ENCODE measurements around the gene ZNF74.
"Not testable (repeated sequence)": the region's sequence is repeated elsewhere in the genome, so short reads cannot be mapped to it uniquely, and the experiment has no call there.

The ZNF74 gene

DNA sequence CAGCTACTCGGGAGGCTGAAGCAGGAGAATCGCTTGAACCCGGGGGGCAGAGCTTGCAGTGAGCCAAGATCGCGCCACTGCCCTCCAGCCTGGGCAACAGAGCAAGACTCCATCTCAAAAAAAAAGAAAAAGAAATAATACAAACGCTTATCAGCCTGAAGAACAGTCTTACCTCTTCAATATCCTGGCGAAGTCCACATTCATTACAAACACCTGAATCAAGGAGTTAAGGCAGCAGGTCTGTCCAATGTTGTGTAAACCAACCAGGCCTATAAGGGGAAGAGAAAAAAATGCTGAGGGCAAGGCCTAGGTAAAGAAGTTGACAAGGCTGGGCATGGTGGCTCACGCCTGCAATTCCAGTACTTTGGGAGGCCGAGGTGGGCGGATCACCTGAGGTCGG is 17.0 kb upstream of the ZNF74 start:
- not testable (repeated sequence) for FAIRE-seq

DNA sequence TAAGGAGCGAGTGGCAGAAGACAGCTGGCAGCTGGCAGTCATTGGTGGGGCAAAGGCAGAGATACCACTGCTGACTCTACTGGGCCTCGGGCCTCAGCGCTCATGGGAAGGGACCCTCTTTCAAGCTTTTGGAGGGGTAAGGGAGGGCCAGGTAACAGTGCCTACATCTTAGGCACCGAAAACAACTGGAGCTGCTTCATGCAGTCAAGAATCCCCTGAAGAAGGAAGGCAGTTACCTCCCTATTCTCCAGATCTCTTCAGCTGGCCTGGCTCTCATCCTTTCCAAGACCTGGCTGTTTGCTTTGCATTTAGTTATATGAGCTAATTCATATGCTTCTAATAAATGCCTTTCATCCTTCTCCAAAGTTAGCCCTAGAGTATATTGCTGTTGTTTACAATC is 15.8 kb upstream of the ZNF74 start:
- no peak for FAIRE-seq

DNA sequence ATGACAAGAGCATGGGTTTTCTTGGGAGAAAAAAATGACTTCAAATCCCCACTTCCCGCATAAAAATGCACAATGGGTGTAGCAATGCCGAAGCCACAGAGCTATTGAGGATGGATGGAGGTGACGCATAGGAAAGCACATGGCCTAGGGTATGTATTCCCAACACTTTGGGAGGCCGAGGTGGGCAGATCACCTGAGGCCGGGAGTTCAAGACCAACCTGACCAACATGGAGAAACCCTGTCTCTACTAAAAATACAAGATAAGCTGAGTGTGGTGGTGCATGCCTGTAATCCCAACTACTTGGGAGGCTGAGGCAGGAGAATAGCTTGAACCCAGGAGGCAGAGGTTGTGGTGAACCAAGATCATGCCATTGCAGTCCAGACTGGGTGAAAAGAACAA is 15.3 kb upstream of the ZNF74 start:
- FAIRE-seq = not testable (repeated sequence)

DNA sequence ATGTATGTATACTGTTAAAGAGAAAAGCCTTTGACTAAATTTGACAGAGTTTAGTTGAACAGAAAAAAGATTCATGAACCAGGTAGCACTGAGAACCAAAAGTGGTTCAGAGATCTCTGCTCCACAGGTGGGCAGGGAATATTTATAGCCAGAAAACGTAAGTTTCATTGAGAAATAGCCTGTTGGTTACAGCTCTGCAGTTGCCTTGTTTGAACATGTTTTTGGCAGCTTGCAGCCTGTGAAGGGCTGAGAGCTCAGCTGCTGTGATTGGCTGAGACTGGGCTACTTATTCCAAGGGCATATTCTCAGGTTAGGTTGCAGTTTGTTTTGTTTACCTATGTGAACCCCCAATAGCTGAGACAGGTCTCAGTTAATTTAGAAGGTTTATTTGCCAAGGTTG is 13.5 kb upstream of the ZNF74 start:
- no peak for FAIRE-seq

DNA sequence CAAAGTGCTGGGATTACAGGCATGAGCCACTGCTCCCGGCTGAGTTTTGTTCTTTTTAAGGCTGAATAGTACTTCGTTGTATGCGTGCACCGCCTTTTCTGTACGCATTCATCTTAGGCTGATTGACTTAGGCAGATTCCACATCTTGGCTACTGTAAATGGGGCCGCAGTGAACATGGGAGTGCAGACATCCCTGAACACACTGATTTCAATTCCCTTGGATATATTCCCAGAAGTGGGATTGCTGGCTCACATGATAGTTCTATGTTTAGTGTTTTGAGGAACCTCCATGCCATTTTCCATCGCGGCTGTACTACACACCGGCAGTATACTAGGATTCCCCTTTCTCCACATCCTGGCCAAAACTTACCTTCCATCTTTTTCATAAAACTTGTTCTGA is 10.4 kb upstream of the ZNF74 start:
- FAIRE-seq = no peak

DNA sequence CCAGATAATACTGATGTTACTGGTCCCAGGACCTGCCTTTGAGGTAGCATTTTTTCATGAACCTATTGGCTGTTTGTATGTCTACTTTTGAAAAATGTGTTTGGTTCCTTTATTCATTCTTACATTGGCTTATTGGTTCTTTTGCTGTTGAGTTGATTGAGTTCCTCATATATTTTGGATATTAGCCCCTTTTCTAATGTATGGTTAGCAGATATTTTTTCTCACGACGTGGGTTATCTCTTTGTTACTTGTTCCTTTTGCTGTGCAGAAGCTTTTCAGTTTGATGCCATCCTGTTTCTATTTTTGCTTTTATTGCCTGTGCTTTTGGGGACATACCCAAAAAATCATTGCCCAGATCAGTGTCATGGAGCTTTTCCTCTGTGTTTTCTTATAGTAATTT is 9.8 kb upstream of the ZNF74 start:
- no peak for FAIRE-seq

DNA sequence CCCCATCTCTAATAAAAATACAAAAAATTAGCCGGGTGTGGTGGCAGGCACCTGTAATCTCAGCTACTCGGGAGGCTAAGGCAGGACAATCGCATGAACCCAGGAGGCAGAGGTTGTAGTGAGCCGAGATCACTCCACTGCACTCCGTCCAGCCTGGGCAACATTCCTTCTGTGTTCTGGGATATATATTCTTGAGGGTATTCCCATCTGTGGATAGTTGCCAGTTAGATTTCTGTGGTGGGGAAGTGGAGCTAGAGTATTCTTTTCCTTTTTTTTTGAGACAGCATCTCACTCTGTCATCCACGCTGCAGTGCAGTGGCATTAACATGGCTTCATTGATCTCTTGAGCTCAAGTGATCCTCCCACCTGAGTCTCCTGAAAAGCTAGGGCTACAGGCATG is 9.1 kb upstream of the ZNF74 start:
- FAIRE-seq = no peak

DNA sequence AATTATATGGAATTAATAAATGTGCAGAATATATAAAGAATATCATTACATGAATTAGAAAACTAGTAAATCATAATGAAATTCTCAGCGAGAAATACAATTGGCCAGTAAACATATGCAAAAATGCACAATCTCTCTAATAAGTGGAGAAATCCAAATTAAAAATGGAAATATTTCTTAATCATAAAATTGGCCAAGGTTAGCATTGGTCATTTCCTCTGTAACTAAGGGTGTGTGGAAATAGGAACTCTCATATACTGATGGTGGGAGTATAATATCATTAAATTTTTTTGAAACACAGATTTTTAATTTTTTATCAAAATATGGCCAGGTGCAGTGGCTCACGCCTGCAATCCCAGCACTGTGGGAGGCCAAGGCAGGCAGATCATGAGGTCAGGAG is 7.6 kb upstream of the ZNF74 start:
- no peak for FAIRE-seq

DNA sequence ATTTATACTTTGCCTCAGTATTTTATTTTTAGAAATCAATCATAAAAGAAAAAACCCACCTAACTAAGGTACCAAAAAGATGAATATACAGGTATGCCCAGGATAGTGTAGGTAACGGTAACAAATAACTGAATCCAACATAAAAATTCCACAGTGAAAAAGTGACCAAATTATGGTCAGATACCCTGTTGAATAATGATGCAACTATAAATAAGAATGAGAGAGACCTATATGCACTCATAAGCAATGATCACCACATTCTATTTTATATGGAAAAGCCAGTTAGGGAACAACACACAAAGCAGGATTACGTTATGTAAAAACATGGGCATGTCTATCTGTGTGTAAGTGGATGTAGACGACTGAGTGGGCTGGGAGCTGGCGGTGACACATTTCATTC is 7.0 kb upstream of the ZNF74 start:
- FAIRE-seq = no peak

DNA sequence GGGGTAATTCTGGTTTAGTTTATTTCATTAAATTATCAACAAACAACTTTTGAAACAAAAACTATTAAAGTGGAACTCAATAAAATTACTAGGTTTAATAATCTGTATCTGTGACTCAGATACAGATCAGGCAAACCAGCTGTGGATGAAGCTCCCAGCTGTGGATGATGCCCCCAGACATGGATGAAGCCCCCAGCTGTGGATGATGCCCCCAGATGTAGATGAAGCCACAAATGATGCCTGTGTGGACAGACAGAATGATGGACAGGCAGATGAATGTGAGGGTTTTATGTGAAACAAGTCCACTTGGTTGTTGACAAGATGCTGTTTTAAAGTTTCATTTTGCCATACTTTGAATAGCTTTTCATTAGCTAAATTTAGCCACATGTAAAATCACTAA is 5.8 kb upstream of the ZNF74 start:
- no peak for FAIRE-seq

DNA sequence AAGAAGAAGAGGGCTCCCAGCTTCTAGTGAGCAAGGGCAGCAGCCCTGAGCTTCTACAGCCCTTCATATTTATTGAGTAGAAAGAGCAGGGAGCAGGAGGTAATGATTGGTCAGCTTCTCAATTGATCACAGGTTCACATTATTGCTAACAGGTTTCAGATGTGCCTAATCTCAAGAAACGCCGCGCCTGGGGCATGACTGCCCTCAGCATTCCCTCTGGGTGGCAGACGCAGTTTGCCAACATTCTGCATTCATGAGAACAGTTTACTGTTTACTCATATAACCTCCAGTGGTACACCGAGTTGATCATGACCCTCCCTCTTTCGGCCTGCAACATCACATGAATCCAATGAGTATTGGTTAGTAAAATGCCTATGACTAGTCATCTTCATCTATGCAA is 4.7 kb upstream of the ZNF74 start:
- FAIRE-seq = no peak

DNA sequence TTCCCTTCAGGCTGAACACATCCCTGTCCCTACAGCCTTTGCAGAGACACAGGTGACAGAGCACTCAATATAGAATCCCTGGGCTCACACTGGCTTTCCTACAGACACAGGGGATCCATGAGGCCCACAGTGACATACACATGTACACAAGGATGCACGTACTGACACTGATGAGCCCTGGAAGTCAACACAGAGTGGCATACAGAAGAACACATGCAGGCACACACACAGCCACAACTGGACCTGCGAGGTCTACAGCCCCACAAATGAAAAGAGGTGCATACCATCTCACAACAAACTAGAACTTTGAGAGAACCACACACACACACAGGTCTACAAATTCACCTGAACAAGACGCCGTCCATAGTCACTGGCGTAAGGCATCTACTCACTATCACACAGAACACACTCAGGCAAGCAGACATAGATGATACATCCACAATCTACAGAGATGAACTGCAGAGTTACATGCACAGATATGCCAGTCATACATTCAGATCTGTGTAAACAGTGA is 3.5 kb upstream of the ZNF74 start:
- no peak for FAIRE-seq

DNA sequence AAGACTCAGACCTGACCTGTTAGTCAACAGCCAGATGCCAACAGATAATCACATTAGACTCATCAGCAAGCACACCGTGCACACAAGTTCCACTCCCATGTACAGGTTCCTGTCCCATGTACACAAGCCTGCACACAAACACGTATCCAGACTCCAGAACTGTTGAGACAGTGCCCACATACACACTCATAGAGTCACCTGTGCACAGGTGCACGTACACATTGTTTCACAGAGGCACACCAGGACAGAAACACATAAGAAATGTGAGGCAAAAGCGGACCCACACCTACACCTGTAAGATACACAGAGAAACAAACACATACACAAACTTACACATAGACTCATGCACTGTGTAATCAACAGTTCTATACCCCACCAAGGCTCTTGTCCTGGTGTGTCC is 2.7 kb upstream of the ZNF74 start:
- no peak for FAIRE-seq

DNA sequence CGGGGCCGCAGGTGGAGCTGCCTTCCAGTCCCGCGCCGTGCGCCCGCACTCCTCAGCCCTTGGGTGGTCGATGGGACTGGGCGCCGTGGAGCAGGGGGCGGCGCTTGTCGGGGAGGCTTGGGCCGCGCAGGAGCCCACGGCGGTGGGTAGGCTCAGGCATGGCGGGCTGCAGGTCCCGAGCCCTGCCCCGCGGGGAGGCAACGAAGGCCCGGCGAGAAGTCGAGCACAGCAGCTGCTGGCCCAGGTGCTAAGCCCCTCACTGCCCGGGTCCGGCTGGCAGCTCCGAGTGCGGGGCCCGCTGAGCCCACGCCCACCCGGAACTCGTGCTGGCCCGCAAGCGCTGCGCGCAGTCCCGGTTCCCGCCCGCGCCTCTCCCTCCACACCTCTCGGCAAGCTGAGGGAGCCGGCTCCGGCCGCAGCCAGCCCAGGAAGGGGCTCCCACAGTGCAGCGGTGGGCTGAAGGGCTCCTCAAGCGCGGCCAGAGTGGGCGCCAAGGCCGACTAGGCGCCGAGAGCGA is 1.5 kb upstream of the ZNF74 start:
- not testable (repeated sequence) for FAIRE-seq

DNA sequence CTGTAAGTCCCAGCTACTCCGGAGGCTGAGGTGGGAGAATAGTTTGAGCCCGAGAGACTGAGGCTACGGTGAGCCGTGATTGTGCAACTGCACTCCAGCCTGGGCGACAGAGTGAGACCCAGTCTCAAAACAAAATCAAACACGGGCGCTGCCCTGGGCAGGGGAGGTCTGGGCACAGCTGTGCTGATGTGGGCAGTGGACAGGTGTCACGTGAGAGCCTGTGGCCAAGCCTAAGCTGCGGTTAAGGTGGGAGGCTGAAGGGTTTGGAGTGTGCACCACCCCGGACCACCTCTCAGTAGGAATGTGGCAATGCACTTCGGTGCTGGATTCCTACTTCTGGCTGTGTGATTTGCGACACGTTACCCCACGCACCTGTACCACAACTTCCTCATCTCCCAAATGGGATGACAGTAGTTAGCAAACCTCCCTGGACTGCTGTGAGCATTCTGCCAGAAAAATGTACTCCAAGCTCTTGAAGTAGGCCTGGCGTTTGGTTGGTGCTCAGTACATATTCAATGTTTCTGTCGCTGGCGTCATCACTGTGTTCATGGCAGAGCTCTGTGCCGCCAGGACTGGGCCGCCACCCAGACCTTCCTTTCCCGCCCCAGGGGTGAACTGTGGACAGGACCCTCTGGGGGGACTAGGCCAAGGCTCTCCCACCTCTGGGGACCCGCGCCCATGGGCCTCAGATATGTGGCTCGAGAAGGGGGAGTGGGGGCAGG is 807 bp upstream of the ZNF74 start:
- no peak for FAIRE-seq

DNA sequence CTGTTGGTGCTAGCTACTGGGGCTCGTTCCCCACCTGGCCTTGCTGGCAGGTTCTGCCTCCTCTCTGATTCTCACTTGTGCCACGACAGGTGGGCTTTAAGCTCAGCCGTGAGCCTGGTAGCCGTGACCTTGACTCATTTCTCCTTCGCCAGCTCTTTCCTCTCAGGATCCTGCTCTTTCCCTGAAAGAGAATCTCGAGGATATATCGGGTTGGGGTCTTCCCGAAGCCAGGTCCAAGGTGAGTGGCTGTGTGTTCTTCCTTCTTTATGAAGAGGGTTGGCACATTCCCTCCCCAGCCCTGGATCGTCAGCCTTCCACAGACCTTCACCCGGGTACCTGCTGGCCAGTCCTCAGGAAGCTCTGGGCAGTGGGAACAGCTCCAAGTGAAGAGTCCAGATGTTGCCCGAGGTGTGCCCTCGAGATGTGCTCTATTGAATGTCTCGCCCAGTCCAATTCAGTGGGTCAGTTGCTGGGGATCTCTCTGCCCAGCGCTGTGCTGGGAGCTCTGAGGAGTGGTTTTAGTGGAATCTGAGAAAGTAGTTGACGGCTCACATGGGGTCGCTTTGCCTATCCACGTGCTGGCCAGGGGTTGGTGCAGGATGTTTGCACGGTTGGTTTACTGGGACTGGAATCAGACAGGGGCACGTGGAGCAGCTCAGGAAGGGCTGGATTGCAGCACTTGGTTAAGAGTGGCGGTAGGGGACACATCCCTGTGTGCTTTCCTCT is 1.4 kb downstream of the ZNF74 start:
- no peak for FAIRE-seq

DNA sequence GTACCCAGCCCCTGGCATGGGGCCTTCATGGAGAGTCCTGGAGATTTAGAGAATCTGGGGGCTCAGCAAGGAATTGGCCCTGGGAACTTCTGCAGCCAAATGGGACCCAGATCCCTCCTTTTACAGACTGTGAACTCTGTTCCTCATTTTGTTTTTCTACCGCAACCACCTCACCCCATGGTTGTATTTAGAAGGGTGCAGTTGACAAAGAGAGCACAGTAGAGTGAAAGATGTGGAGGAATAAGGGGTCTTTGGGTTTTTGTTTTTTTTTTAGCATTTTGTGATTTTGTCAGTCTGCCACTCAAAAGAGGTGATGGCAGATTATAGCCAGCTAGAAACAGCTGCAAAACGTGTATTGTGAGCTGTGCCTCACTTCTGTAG is 1.9 kb downstream of the ZNF74 start:
- FAIRE-seq = no peak

DNA sequence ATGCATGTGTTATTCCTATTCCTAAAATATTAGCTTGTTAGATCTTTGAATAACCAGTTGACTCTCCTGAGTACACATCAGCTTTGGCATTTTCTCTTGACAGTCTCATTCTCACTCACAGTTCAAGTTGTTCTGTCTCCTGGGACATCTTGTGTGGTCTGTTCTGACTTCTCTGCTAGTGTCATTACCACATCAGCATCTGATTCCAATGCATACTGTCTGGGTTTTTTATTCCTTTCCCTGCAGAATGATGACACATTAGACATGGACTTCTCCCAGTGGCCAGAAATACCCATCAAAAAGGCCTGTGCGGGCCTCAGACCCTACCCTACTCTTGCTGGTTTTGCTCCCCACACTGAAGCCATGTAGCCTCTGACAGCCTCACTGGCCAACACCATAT is 2.7 kb downstream of the ZNF74 start:
- FAIRE-seq = no peak

DNA sequence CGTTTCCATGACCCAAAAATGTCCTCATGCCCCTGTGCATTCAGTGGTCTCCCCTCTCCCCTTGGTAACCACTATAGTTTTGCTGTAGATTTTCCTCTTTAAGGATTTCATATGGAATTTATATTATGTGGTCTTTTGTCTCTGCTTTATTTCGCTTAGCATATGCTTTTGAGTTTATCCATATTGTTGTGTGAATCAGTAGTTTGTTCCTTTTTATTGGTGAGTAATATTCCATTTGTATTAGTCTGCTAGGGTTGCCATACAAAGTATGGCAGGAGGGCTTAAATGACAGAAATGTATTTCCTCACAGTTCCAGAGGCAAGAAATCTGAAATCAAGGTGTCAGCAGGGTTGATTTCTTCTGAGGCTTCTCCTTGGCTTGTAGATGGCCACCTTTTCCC is 3.5 kb downstream of the ZNF74 start:
- no peak for FAIRE-seq

DNA sequence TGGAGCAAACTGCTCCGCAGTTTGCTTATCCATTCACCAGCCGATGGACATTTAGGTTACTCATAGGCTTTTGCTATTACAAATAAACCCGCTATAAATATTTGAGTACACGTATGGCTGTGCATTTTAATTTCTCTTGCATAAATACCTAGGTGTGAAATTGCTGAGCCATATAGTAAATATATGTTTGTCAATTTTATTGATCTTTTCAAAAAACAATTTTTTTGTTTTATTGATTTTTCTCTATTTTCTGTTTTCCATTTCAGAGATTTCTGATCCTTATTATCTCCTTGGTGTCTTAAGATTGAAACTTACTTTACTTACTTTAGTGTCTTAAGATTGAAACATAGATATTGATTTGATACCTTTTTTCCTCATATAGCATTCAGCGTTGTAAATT is 4.5 kb downstream of the ZNF74 start:
- no peak for FAIRE-seq

DNA sequence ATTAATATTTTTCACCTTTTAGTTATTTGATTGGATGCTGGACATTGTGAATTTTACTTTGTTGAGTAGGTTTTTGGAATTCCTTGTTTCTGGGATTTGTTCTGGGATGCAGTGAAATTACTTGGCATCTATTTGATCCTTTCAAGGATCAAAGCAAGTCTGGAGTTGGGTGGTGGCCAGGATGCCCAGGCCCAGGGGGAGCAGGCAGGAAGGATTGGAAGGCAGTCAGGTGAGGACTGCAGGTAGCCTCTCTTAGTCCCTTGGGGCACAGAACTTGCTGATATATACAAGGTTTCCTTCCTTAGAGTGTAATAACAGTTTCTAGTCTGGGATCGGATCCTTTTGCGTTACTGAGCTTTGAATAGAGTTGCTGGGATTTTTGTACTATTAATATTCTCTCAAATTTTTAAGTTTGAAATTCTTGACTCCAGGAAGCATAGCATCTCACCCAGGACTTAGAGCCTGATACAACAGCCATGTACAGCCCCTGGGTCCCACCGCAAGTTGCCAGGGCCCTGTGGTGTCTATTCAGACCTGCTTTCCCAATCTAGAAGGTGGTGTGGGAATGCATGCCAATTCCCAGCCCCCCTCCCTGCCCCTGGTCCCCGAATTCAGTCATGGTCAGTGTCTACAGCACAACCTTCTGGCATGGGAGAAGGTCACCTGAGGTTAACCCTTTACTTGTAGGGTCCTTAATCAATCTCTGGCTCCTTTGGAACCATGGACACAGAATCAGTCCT is 6.1 kb downstream of the ZNF74 start:
- FAIRE-seq = no peak

DNA sequence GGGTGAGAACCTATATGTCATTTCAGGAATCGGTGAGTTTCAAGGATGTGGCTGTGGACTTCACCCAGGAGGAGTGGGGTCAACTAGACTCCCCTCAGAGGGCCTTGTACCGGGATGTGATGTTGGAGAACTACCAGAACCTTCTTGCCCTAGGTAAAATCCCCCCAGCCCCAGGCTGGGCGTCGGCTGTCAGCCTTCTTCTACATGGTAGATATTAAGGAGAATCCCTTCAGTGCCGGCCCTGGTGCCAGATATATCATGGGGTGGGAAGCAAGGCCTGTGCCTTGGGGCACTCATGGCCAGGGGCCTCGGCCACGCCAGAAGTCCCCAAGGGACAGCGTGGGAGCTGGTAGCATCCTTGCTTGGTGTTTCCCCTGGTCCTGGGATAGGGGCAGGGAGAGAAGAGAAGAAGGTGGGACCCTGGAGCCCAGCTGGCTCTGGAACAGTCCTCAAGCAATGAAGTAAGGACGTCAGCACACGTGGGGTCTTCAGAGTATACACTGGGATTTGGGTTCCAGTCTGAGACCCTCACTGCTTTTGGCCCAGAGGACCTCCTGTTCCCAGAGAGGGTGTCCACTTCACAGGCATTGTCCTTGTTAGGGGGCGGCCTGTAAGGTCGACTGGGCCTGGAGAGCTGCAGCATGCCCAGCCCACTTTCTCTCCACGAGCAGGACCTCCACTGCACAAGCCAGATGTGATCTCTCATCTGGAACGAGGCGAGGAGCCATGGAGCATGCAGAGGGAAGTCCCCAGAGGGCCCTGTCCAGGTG is 6.8 kb downstream of the ZNF74 start:
- FAIRE-seq = no peak
